ENCODE results near the gene OR9Q1.
"Not testable (repeated sequence)": the region's sequence is repeated elsewhere in the genome, so short reads cannot be mapped to it uniquely, and the experiment has no call there.

DNA sequence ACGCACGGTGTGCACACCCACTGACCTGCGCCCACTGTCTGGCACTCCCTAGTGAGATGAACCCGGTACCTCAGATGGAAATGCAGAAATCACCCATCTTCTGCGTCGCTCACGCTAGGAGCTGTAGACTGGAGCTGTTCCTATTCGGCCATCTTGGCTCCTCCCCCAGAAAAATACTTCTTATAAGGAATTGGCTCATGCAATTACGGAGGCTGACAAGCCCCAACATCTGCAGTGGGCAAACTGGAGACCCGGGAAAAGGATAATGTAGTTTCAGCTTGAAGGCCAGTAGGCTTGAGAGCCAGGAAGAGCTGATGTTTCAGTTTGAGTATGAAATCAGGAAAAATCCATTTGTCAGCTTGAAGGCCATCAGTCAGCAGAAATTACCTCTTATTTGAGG lies 23.7 kb upstream of the OR9Q1 start:
- TF ChIP-seq CTCF (conservative IDR thresholded peaks at IDR 0.05; ENCODE audit: low read depth in 2 of 2); NANOG (IDR thresholded peaks at IDR 0.05; ENCODE audit: borderline replicate concordance); EZH2 (IDR thresholded peaks at IDR 0.05; ENCODE audit: low read depth, unreplicated experiment); EZH2phosphoT487 (IDR thresholded peaks at IDR 0.05; ENCODE audit: unreplicated experiment); CREB1 (CRISPR knock-in tag; IDR thresholded peaks at IDR 0.05; ENCODE audit: low read depth); STAT1 (IDR thresholded peaks at IDR 0.05; ENCODE audit: unreplicated experiment); JUNB (IDR thresholded peaks at IDR 0.05; ENCODE audit: unreplicated experiment); POLR2AphosphoS5 (IDR thresholded peaks at IDR 0.05; ENCODE audit: low read depth); ZNF114 (CRISPR knock-in tag; IDR thresholded peaks at IDR 0.05); ZNF331 (CRISPR knock-in tag; IDR thresholded peaks at IDR 0.05; ENCODE audit: low read depth); ZNF462 (CRISPR knock-in tag; IDR thresholded peaks at IDR 0.05): not testable (repeated sequence)
- TF ChIP-seq, protein P1, sequence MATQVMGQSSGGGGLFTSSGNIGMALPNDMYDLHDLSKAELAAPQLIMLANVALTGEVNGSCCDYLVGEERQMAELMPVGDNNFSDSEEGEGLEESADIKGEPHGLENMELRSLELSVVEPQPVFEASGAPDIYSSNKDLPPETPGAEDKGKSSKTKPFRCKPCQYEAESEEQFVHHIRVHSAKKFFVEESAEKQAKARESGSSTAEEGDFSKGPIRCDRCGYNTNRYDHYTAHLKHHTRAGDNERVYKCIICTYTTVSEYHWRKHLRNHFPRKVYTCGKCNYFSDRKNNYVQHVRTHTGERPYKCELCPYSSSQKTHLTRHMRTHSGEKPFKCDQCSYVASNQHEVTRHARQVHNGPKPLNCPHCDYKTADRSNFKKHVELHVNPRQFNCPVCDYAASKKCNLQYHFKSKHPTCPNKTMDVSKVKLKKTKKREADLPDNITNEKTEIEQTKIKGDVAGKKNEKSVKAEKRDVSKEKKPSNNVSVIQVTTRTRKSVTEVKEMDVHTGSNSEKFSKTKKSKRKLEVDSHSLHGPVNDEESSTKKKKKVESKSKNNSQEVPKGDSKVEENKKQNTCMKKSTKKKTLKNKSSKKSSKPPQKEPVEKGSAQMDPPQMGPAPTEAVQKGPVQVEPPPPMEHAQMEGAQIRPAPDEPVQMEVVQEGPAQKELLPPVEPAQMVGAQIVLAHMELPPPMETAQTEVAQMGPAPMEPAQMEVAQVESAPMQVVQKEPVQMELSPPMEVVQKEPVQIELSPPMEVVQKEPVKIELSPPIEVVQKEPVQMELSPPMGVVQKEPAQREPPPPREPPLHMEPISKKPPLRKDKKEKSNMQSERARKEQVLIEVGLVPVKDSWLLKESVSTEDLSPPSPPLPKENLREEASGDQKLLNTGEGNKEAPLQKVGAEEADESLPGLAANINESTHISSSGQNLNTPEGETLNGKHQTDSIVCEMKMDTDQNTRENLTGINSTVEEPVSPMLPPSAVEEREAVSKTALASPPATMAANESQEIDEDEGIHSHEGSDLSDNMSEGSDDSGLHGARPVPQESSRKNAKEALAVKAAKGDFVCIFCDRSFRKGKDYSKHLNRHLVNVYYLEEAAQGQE (IDR thresholded peaks at IDR 0.05; ENCODE audit: unreplicated experiment) = not testable (repeated sequence)
- TF ChIP-seq, protein P2, sequence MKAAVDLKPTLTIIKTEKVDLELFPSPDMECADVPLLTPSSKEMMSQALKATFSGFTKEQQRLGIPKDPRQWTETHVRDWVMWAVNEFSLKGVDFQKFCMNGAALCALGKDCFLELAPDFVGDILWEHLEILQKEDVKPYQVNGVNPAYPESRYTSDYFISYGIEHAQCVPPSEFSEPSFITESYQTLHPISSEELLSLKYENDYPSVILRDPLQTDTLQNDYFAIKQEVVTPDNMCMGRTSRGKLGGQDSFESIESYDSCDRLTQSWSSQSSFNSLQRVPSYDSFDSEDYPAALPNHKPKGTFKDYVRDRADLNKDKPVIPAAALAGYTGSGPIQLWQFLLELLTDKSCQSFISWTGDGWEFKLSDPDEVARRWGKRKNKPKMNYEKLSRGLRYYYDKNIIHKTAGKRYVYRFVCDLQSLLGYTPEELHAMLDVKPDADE (IDR thresholded peaks at IDR 0.05) = not testable (repeated sequence)

All from GM23338 (cell line).